MM.1S (cell line): ENCODE measurements around the gene C9orf57.

Source experiments
- DNase-seq: peaks from one replicate; pipeline ENCODE4 v3.0.0-alpha.2; 2015
- H2AFZ ChIP-seq: fragments of 300-600 bp; sonication (generic); 2 replicates; pipeline ENCODE4 v1.6.0; 2016; ENCODE audit warnings: antibody characterized with exemption, low read length
- H3F3A ChIP-seq: fragments of 300-600 bp; sonication (generic); 2 replicates; pipeline ENCODE4 v1.6.1; 2016; ENCODE audit warnings: mild to moderate bottlenecking, antibody characterized with exemption, low read length, moderate library complexity, mixed read lengths; ENCODE audit not compliant: insufficient read depth
- H3K27ac ChIP-seq: fragments of 300-600 bp; sonication (generic); 2 replicates; pipeline ENCODE4 v1.5.1; 2016; ENCODE audit warnings: mild to moderate bottlenecking, low read length
- H3K27me3 ChIP-seq: fragments of 300-600 bp; sonication (generic); replicated peaks from 2 replicates; pipeline ENCODE4 v1.6.0; 2016; ENCODE audit warnings: low read length; ENCODE audit not compliant: insufficient read depth
- H3K36me3 ChIP-seq: fragments of 300-600 bp; sonication (generic); replicated peaks from 2 replicates; pipeline ENCODE4 v1.6.1; 2016; ENCODE audit warnings: mild to moderate bottlenecking, low read length, mixed read lengths; ENCODE audit not compliant: insufficient read depth
- H3K4me1 ChIP-seq: fragments of 300-600 bp; sonication (generic); 2 replicates; pipeline ENCODE4 v1.6.1; 2016; ENCODE audit warnings: low read length, mixed read lengths
- H3K4me2 ChIP-seq: fragments of 300-600 bp; sonication (generic); 2 replicates; pipeline ENCODE4 v1.6.0; 2016; ENCODE audit warnings: low read depth, low read length
- H3K4me3 ChIP-seq: fragments of 300-600 bp; sonication (generic); 2 replicates; pipeline ENCODE4 v1.5.1; 2016; ENCODE audit warnings: low read length, mixed read lengths
- H3K79me2 ChIP-seq: fragments of 300-600 bp; sonication (generic); 2 replicates; pipeline ENCODE4 v1.6.1; 2016; ENCODE audit warnings: mixed run types, low read length, mixed read lengths
- H3K9ac ChIP-seq: fragments of 300-600 bp; sonication (generic); 2 replicates; pipeline ENCODE4 v1.6.1; 2016; ENCODE audit warnings: low read length, mixed read lengths
- H3K9me2 ChIP-seq: fragments of 300-600 bp; sonication (generic); replicated peaks from 2 replicates; pipeline ENCODE4 v1.6.1; 2016; ENCODE audit warnings: mild to moderate bottlenecking, low read length, mixed read lengths; ENCODE audit not compliant: insufficient read depth
- H3K9me3 ChIP-seq: fragments of 300-600 bp; sonication (generic); replicated peaks from 2 replicates; pipeline ENCODE4 v1.6.1; 2016; ENCODE audit warnings: mild to moderate bottlenecking, low read length, mixed read lengths; ENCODE audit not compliant: insufficient read depth
- H4K20me1 ChIP-seq: fragments of 300-600 bp; sonication (generic); 2 replicates; pipeline ENCODE4 v1.6.1; 2016; ENCODE audit warnings: mild to moderate bottlenecking, low read length, moderate library complexity, mixed read lengths; ENCODE audit not compliant: insufficient read depth
- EZH2 ChIP-seq: fragments of 300-600 bp; sonication (generic); optimal IDR thresholded peaks from 2 replicates; pipeline ENCODE3; 2017; ENCODE audit warnings: low read depth, mild to moderate bottlenecking, antibody characterized with exemption, low read length, mixed read lengths
- EZH2phosphoT487 ChIP-seq: fragments of 300-600 bp; sonication (generic); IDR thresholded peaks from 2 replicates; pipeline ENCODE4 v1.6.1; 2018; ENCODE audit warnings: antibody characterized with exemption, low read length
- TF ChIP-seq, protein P1 (sequence below): fragments of 300-600 bp; sonication (generic); IDR thresholded peaks from 2 replicates; pipeline ENCODE4 v1.5.1; 2016; ENCODE audit warnings: antibody characterized with exemption, low read length, mixed read lengths

C9orf57 gene

DNA sequence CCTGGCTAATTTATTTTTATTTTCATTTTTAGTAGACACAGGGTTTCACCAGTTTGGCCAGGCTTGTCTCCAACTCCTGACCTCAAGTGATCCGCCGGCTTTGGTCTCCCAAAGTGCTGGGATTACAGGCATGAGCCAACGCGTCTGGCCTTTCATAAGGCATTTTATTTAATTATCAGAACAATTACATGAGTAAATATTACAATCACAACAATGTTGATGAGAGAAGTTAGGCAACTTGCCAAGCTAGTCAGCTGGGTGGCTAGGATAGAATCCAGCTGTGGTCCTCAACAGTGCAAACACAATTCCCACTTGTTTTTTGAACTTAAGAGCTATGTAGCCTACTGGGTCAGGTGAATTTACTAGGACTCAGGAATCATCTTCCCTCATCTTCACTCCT, 22.0 kb downstream of the C9orf57 start:
- no peaks in the 10 kb centered on the region for H3K36me3 ChIP-seq
- no peaks in the 10 kb centered on the region for H4K20me1 ChIP-seq
- no peaks in the 10 kb centered on the region for H3K79me2 ChIP-seq
- H3K9ac ChIP-seq = no peak overlapping the region
- H2AFZ ChIP-seq = no peak overlapping the region
- no peaks in the 10 kb centered on the region for H3K9me3 ChIP-seq
- H3K4me1 ChIP-seq = 0 out of 2 replicates have a peak, but pooled peaks cover 7% of the 10 kb centered on the region
- H3K27ac ChIP-seq = no peak overlapping the region
- TF ChIP-seq EZH2phosphoT487 (no peak), EZH2 (no peak)
- TF ChIP-seq, protein P1, sequence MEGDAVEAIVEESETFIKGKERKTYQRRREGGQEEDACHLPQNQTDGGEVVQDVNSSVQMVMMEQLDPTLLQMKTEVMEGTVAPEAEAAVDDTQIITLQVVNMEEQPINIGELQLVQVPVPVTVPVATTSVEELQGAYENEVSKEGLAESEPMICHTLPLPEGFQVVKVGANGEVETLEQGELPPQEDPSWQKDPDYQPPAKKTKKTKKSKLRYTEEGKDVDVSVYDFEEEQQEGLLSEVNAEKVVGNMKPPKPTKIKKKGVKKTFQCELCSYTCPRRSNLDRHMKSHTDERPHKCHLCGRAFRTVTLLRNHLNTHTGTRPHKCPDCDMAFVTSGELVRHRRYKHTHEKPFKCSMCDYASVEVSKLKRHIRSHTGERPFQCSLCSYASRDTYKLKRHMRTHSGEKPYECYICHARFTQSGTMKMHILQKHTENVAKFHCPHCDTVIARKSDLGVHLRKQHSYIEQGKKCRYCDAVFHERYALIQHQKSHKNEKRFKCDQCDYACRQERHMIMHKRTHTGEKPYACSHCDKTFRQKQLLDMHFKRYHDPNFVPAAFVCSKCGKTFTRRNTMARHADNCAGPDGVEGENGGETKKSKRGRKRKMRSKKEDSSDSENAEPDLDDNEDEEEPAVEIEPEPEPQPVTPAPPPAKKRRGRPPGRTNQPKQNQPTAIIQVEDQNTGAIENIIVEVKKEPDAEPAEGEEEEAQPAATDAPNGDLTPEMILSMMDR = no peak
- no peak overlapping the region for H3K4me3 ChIP-seq
- H3K9me2 ChIP-seq = no peaks in the 10 kb centered on the region
- no peaks in the 10 kb centered on the region for H3K27me3 ChIP-seq
- DNase-seq = no peak
- no peak overlapping the region for H3K4me2 ChIP-seq
- H3F3A ChIP-seq = no peaks in the 10 kb centered on the region

GRCh38 chr9:72037571-72037970, 22.8 kb downstream of the C9orf57 start:
- no peaks in the 10 kb centered on the region for H3K36me3 ChIP-seq
- DNase-seq = no peak
- no peak overlapping the region for H3K4me2 ChIP-seq
- H4K20me1 ChIP-seq = no peaks in the 10 kb centered on the region
- H3K9me2 ChIP-seq = no peaks in the 10 kb centered on the region
- no peak overlapping the region for H2AFZ ChIP-seq
- H3K4me1 ChIP-seq = 0 out of 2 replicates have a peak, but pooled peaks cover 7% of the 10 kb centered on the region
- no peaks in the 10 kb centered on the region for H3K79me2 ChIP-seq
- no peaks in the 10 kb centered on the region for H3F3A ChIP-seq
- H3K9ac ChIP-seq = no peak overlapping the region
- no peak overlapping the region for H3K4me3 ChIP-seq
- no peaks in the 10 kb centered on the region for H3K9me3 ChIP-seq
- H3K27me3 ChIP-seq = no peaks in the 10 kb centered on the region
- TF ChIP-seq EZH2 (no peak), EZH2phosphoT487 (no peak)
- TF ChIP-seq, protein P1 = no peak
- no peak overlapping the region for H3K27ac ChIP-seq

- no peak overlapping the region for H3K4me3 ChIP-seq
These were observed 29.6 kb downstream of the C9orf57 start for GRCh38 chr9:72030767-72031166.

GRCh38 chr9:72029986-72030385, 30.4 kb downstream of the C9orf57 start:
- no peaks in the 10 kb centered on the region for H3K27me3 ChIP-seq
- H3F3A ChIP-seq = no peaks in the 10 kb centered on the region
- no peaks in the 10 kb centered on the region for H4K20me1 ChIP-seq
- no peaks in the 10 kb centered on the region for H3K9me2 ChIP-seq
- H2AFZ ChIP-seq = no peak overlapping the region
- no peaks in the 10 kb centered on the region for H3K36me3 ChIP-seq
- no peak overlapping the region for H3K27ac ChIP-seq
- no peaks in the 10 kb centered on the region for H3K9me3 ChIP-seq
- H3K4me2 ChIP-seq = no peak overlapping the region
- DNase-seq = no peak
- no peak overlapping the region for H3K9ac ChIP-seq
- H3K4me3 ChIP-seq = no peak overlapping the region
- TF ChIP-seq, protein P1 = no peak
- TF ChIP-seq EZH2 = no peak
- no peak for TF ChIP-seq EZH2phosphoT487
- no peaks in the 10 kb centered on the region for H3K4me1 ChIP-seq
- no peaks in the 10 kb centered on the region for H3K79me2 ChIP-seq

More at GRCh38 chr9:72030767-72031166, 29.6 kb downstream of the C9orf57 start:
- H3K4me1 ChIP-seq = no peaks in the 10 kb centered on the region
- H3K9me2 ChIP-seq = no peaks in the 10 kb centered on the region
- no peak overlapping the region for H3K9ac ChIP-seq
- no peaks in the 10 kb centered on the region for H3K79me2 ChIP-seq
- no peak overlapping the region for H3K27ac ChIP-seq
- no peak overlapping the region for H3K4me2 ChIP-seq
- H3F3A ChIP-seq = no peaks in the 10 kb centered on the region
- no peak for DNase-seq
- no peaks in the 10 kb centered on the region for H3K9me3 ChIP-seq
- H4K20me1 ChIP-seq = no peaks in the 10 kb centered on the region
- H2AFZ ChIP-seq = no peak overlapping the region
- no peaks in the 10 kb centered on the region for H3K36me3 ChIP-seq
- no peak for TF ChIP-seq EZH2
- no peak for TF ChIP-seq EZH2phosphoT487
- H3K27me3 ChIP-seq = no peaks in the 10 kb centered on the region
